HCT116 (cell line): ENCODE results near the gene SMYD3. TPM values are rescaled to one million over a fixed set of nuclear protein-coding genes. Genes with fewer than 3 reads are reported as not detected.

Experiments
- ATAC-seq: fragments of 200-7000 bp; cut with Tn5 transposase; 2 replicates; pipeline ENCODE4 v1.9.1; 2020; ENCODE audit warnings: mild to moderate bottlenecking, moderate library complexity
- BruUV-seq: library from RNA; stranded (reverse); fragments of 400-500 nt; replicated peaks from 2 replicates; lab custom pipeline; 2021; lab: Mats Ljungman, UMichigan
- CTCF ChIA-PET: fragments of 300-600 bp; sonication (Branson Sonifier 250); formaldehyde crosslinking; loops from one replicate; lab custom pipeline; 2021; ENCODE audit warnings: antibody characterized with exemption; lab: Charles Lee
- POLR2A ChIA-PET: fragments of 300-600, 350-600 bp; sonication (Branson Sonifier 250); formaldehyde crosslinking; loops from one replicate; lab custom pipeline; 2021; ENCODE audit warnings: antibody characterized with exemption; lab: Charles Lee
- RAD21 ChIA-PET, 2 experiments: fragments of 300-600 bp; sonication (Branson Sonifier 250); formaldehyde crosslinking; loops; one replicate each; lab custom pipeline; 2023; ENCODE audit warnings: low total read pairs in 2 of 2; ENCODE audit not compliant: uncharacterized antibody in 2 of 2, unreplicated experiment in 2 of 2, low non-redundant PET in 1 of 2; lab: Charles Lee
- DNase-seq: peaks from one replicate; pipeline ENCODE4 v3.0.0-alpha.2; 2010; ENCODE audit warnings: low read depth, low spot score
- H2AFZ ChIP-seq: fragments of 200-600 bp; shearing (Covaris generic), sonication (generic); 2 replicates; pipeline ENCODE4 v1.6.1; 2017; ENCODE audit warnings: low read depth, mixed run types, mixed read lengths, antibody characterized with exemption, low read length; ENCODE audit not compliant: poor library complexity, severe bottlenecking
- H3K27ac ChIP-seq: 2 replicates; pipeline ENCODE4 v1.5.1; 2012; ENCODE audit warnings: low read depth, low read length
- H3K27me3 ChIP-seq: fragments of 200-600 bp; sonication (generic); 2 replicates; pipeline ENCODE4 v1.6.1; 2016; ENCODE audit warnings: mixed run types, low read length, mixed read lengths; ENCODE audit not compliant: insufficient read depth
- H3K36me3 ChIP-seq, 2 experiments: fragments of 200-500 bp in 1 of 2; fragments of 200-600 bp in 1 of 2; sonication (Bioruptor generic) in 1 of 2; sonication (generic) in 1 of 2; 2 replicates each; pipeline versions ENCODE4 v1.5.1 to v1.6.1; 2014 to 2016; ENCODE audit warnings: low read length in 2 of 2, inconsistent platforms in 1 of 2, mixed read lengths in 1 of 2, mixed run types in 1 of 2; ENCODE audit not compliant: insufficient read depth in 2 of 2, control insufficient read depth in 1 of 2
- H3K4me1 ChIP-seq, 2 experiments: fragments of 200-600 bp in 1 of 2; sonication (generic) in 1 of 2; 2 replicates each; pipeline versions ENCODE4 v1.5.1 to v1.6.1; 2012 to 2017; ENCODE audit warnings: low read length in 2 of 2, inconsistent platforms in 1 of 2, mild to moderate bottlenecking in 1 of 2, mixed read lengths in 1 of 2, mixed run types in 1 of 2, moderate library complexity in 1 of 2; ENCODE audit not compliant: insufficient read depth in 2 of 2, control insufficient read depth in 1 of 2
- H3K4me2 ChIP-seq: fragments of 200-600 bp; sonication (generic); 2 replicates; pipeline ENCODE4 v1.6.1; 2017; ENCODE audit warnings: mixed run types, low read length, mixed read lengths
- H3K4me3 ChIP-seq, 2 experiments: fragments of 200-600 bp in 1 of 2; sonication (generic) in 1 of 2; replicated peaks in 1 of 2; 2 replicates each; pipeline ENCODE4 v1.5.1; 2011 to 2016; ENCODE audit warnings: low read length in 2 of 2, control low read depth in 1 of 2, low read depth in 1 of 2, mild to moderate bottlenecking in 1 of 2, mixed read lengths in 1 of 2, mixed run types in 1 of 2
- H3K79me2 ChIP-seq: fragments of 200-600 bp; sonication (generic); 2 replicates; pipeline ENCODE4 v1.6.1; 2017; ENCODE audit warnings: mild to moderate bottlenecking, mixed run types, low read length, moderate library complexity, mixed read lengths; ENCODE audit not compliant: insufficient read depth
- H3K9ac ChIP-seq: fragments of 200-600 bp; sonication (generic); 2 replicates; pipeline ENCODE4 v1.6.1; 2016; ENCODE audit warnings: low read length, mixed read lengths
- H3K9me2 ChIP-seq: fragments of 200-600 bp; sonication (generic), shearing (Covaris generic); 2 replicates; pipeline ENCODE4 v1.6.1; 2017; ENCODE audit warnings: mixed run types, mild to moderate bottlenecking, moderate library complexity; ENCODE audit not compliant: insufficient read depth
- H3K9me3 ChIP-seq, 2 experiments: fragments of 200-500 bp in 1 of 2; fragments of 200-600 bp in 1 of 2; sonication (Bioruptor generic) in 1 of 2; sonication (generic) in 1 of 2; 2 replicates each; pipeline ENCODE4 v1.6.1; 2014 to 2017; ENCODE audit warnings: low read length in 2 of 2, mixed read lengths in 2 of 2, inconsistent platforms in 1 of 2, low read depth in 1 of 2, mild to moderate bottlenecking in 1 of 2, mixed run types in 1 of 2, moderate library complexity in 1 of 2; ENCODE audit not compliant: control insufficient read depth in 1 of 2, insufficient read depth in 1 of 2
- H4K20me1 ChIP-seq: fragments of 200-600 bp; sonication (generic), shearing (Covaris generic); 2 replicates; pipeline ENCODE4 v1.6.1; 2017; ENCODE audit warnings: mixed run types, mild to moderate bottlenecking, moderate library complexity; ENCODE audit not compliant: insufficient read depth
- EGR1 ChIP-seq: IDR thresholded peaks from 2 replicates; pipeline ENCODE4 v1.6.1; 2012; ENCODE audit warnings: low read depth
- RAD21 ChIP-seq: IDR thresholded peaks from 2 replicates; pipeline ENCODE4 v1.6.1; 2012; ENCODE audit warnings: low read depth, mild to moderate bottlenecking
- SP1 ChIP-seq: IDR thresholded peaks from 2 replicates; pipeline ENCODE4 v1.6.1; 2012; ENCODE audit warnings: low read depth
- TCF7L2 ChIP-seq: IDR thresholded peaks from 2 replicates; pipeline ENCODE4 v1.7.0; 2011; ENCODE audit warnings: borderline replicate concordance, inconsistent platforms; ENCODE audit not compliant: insufficient read depth, insufficient read length; ENCODE audit errors: extremely low read depth
- ZNF274 ChIP-seq: fragments of 200-500 bp; sonication (Bioruptor generic); IDR thresholded peaks from 2 replicates; pipeline ENCODE4 v1.6.1; 2014; ENCODE audit warnings: mild to moderate bottlenecking, low read depth, low read length, inconsistent platforms
- intact Hi-C: fragments of 100-400 bp; cut with micrococcal nuclease; formaldehyde crosslinking; loops from 2 replicates; pipeline ENCODE4 v1.10.0; 2022
- total RNA-seq: library from RNA; stranded (reverse); gene quantifications from one replicate; pipeline ENCODE4 v1.2.1, GENCODE V29; 2021; ENCODE audit not compliant: unreplicated experiment
- TF ChIP-seq, protein P1 (sequence below): IDR thresholded peaks from 2 replicates; pipeline ENCODE4 v1.6.1; 2011; ENCODE audit warnings: mild to moderate bottlenecking, low read length, moderate library complexity; ENCODE audit not compliant: insufficient replicate concordance; ENCODE audit errors: extremely low read depth
- TF ChIP-seq, protein P2 (sequence below): IDR thresholded peaks from 2 replicates; pipeline ENCODE4 v1.6.1; 2012; ENCODE audit warnings: low read depth

Gene SMYD3
- total RNA-seq, 1 experiment from 2014 or later = 33.6 TPM

DNA sequence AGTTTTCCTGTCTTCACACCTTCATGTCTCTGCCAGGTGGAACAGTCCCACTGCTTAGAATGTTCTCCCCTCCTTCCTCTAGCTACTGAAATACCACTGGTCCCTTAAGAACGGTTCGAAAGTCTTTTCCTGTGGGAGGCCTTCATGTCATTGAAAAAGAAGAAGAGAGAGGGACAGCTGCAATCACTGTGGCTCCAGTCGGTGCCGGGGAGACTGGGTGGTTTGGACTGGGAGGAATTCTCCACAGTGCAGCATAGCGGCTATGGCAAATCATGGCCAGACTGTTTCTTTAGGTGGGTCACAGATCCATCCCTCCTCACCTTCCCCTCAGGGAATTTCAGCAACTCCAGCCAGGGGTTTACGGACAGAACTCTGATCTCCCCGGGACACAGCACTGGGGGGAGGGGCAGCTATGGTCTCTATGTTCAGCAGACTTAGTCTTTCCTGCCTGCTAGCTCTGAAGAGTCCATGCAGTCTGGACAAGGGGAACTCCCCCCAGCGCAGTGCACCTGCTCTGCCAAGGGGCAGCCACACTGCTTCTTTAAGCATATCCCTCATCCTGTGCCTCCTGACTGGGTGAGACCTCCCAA lies 567.2 kb downstream of the SMYD3 start:
- ChIA-PET POLR2A (no interaction called here), RAD21 (no interaction called here), CTCF (no interaction called here)
- intact Hi-C loops = no loop called here
- DNase-seq (no peak), ATAC-seq (no peak)
- no peak for TF ChIP-seq ZNF274
- TF ChIP-seq RAD21 = no peak
- TF ChIP-seq TCF7L2 = no peak
- TF ChIP-seq SP1 = no peak
- no peak for TF ChIP-seq EGR1
- TF ChIP-seq, protein P1, sequence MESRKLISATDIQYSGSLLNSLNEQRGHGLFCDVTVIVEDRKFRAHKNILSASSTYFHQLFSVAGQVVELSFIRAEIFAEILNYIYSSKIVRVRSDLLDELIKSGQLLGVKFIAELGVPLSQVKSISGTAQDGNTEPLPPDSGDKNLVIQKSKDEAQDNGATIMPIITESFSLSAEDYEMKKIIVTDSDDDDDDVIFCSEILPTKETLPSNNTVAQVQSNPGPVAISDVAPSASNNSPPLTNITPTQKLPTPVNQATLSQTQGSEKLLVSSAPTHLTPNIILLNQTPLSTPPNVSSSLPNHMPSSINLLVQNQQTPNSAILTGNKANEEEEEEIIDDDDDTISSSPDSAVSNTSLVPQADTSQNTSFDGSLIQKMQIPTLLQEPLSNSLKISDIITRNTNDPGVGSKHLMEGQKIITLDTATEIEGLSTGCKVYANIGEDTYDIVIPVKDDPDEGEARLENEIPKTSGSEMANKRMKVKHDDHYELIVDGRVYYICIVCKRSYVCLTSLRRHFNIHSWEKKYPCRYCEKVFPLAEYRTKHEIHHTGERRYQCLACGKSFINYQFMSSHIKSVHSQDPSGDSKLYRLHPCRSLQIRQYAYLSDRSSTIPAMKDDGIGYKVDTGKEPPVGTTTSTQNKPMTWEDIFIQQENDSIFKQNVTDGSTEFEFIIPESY = no peak
- TF ChIP-seq, protein P2, sequence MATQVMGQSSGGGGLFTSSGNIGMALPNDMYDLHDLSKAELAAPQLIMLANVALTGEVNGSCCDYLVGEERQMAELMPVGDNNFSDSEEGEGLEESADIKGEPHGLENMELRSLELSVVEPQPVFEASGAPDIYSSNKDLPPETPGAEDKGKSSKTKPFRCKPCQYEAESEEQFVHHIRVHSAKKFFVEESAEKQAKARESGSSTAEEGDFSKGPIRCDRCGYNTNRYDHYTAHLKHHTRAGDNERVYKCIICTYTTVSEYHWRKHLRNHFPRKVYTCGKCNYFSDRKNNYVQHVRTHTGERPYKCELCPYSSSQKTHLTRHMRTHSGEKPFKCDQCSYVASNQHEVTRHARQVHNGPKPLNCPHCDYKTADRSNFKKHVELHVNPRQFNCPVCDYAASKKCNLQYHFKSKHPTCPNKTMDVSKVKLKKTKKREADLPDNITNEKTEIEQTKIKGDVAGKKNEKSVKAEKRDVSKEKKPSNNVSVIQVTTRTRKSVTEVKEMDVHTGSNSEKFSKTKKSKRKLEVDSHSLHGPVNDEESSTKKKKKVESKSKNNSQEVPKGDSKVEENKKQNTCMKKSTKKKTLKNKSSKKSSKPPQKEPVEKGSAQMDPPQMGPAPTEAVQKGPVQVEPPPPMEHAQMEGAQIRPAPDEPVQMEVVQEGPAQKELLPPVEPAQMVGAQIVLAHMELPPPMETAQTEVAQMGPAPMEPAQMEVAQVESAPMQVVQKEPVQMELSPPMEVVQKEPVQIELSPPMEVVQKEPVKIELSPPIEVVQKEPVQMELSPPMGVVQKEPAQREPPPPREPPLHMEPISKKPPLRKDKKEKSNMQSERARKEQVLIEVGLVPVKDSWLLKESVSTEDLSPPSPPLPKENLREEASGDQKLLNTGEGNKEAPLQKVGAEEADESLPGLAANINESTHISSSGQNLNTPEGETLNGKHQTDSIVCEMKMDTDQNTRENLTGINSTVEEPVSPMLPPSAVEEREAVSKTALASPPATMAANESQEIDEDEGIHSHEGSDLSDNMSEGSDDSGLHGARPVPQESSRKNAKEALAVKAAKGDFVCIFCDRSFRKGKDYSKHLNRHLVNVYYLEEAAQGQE = no peak
- Histone ChIP-seq H3K36me3 (no peaks in the 10 kb centered on the region), H3K4me1 (no peaks in the 10 kb centered on the region), H3K9me2 (no peaks in the 10 kb centered on the region), H3K27ac (no peak overlapping the region), H3K9ac (no peak overlapping the region), H3K9me3 (no peaks in the 10 kb centered on the region), H3K4me2 (no peak overlapping the region), H3K27me3 (no peaks in the 10 kb centered on the region), H3K79me2 (no peaks in the 10 kb centered on the region), H3K4me3 (no peak overlapping the region), H2AFZ (no peak overlapping the region), H4K20me1 (no peaks in the 10 kb centered on the region)
- BruUV-seq = no TSS peak
